Fibroblast of peridontal ligament (primary cell): ENCODE measurements around the gene CRYBG3.
"Not testable (repeated sequence)": the region's sequence is repeated elsewhere in the genome, so short reads cannot be mapped to it uniquely, and the experiment has no call there.

Experiments
- DNase-seq: peaks from one replicate; pipeline ENCODE4 v3.0.0-alpha.2; 2010; ENCODE audit errors: extremely low read depth

CRYBG3 gene

GRCh38 chr3:97821774-97822358, at the start of gene CRYBG3:
Gene CRYBG3 (plus strand): TSS chr3:97822011. CDS start chr3:97822207, 196 bp downstream.
- peak; percentile 65 for DNase-seq

- DNase-seq, result no peak
Measured at GRCh38 chr3:97772926-97773325, 48.9 kb upstream of the CRYBG3 start.

GRCh38 chr3:97778152-97778551, 43.7 kb upstream of the CRYBG3 start:
- DNase-seq, result no peak

DNA sequence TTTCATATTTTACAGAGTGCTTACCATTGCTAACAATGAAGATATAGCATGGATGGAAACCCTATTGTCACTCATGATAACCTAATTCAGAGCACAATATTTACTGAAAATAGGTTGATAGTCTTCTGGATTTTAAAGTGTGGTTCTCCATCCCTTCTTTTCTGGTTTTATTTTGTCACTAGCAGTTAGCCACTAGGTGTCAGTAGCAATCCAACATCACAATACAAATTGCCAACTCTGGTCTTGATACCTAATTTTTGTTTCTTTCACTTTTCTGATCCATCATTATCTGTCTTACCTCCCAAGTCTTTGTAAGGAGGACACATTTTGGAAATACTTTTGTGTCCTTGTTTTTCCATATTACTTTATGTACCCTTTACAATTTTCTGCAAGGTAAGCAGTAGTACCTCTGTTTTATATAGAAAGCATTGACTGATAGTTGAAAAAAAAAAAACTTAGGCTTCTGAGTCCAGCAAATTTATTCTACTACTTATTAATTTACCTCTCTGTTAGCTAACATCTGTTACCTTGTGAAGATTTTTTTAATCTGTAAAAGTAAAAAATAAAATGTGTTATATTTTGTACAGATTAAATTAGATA, 28.3 kb upstream of the CRYBG3 start:
- peak; percentile 81 for DNase-seq

DNA sequence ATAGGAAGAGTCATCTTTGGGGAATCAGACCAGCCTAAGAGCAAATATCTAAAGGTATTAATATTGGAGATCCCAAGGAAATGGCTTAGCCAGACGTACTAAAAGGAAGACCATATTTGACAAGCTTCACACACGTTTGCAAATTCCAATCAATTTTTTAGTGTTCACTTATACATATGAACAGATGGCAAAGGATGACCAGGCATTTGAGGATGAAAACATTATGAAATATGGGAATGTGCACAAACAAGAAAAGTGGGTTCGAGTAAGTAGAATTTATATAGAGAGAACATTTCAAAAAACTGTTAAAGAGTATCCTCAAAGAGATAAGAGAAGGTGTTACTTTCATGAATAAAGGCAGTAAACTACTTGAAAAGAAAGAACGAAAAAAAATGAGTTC, 25.9 kb upstream of the CRYBG3 start:
- no peak for DNase-seq

GRCh38 chr3:97804471-97804870, 17.3 kb upstream of the CRYBG3 start:
- DNase-seq, result no peak

GRCh38 chr3:97810779-97811390, 10.9 kb upstream of the CRYBG3 start:
- peak; percentile 11 for DNase-seq

DNA sequence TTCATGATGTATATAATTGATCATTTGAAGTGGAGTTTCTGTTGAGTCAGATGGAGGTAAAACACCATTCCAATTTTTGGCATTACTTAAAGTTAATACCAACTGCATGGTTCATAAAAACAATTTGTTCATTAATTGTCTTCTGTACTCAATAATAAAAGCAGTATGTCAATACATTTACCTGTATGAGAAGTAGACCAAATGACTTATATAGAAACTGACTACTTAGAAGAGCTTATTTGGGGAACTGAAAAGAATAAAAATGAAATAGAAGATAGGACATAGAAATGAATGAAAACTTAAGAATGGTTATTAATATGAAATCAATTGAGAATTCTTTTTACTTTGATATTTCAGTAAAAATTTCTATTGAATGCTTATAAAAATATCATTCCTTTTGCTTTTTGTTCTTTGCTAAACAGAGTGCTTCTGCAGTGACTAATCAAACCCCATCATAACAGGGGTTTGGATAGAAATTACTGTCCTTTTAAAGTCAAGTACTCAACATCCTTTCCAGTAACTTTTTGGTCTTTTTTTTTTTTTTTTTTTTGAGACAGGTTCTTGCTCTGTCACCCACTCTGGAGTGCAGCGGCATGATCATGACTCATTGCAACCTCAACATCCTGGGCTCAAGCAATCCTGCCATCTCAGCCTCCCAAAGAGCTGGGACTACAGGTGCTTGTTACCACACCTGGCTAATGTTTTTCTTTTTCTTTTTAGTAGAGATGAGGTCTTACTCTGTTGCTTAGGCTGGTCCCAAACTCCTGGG, 6.5 kb upstream of the CRYBG3 start:
- no peak for DNase-seq

- DNase-seq, result no peak
Measured at GRCh38 chr3:97816811-97817210, 5.0 kb upstream of the CRYBG3 start.

- DNase-seq, result no peak
Measured at GRCh38 chr3:97817965-97818364, 3.8 kb upstream of the CRYBG3 start.

DNA sequence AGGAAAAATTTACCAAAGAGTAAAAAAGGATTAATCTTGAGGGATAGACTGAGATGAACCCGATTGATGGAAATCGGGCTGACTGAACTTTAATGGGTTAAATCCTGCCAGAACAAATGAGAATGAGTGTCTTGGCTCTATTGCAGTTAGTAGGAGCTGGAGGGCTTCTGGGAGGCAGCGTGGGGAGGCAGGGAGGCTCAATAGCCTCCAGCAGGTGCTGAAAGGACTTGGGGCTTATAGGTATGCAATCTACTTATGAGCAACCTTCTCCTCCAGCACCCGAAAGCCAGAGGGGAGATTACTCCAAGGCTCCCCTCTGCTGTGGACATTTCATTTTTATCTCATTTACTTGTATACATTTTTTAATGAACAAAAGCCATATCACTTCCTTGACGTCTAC, 1.0 kb upstream of the CRYBG3 start:
- no peak for DNase-seq

- DNase-seq, result peak; percentile 64
Measured at GRCh38 chr3:97821287-97821773, 481 bp upstream of the CRYBG3 start.

DNA sequence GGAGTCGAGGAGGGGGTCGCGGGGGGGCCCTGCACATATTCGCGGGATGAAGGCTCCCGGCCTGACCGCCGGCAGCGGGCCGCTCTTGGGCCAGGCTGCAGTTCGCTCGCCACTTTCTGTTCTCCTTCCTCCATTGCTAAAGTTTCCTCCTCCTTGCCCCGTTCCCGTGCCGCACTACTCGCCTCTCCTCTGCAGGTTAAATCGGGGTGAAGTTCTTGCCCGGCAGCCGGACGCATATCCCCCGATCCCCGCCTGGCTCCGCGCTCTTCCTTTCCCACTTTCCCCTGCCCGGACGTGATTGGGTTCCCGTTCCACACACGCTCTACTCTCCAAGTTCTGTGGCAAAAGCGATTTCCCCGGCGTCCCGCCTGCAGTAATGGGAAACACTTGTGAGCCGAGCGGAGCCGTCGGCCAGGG, 556 bp downstream of the CRYBG3 start:
- DNase-seq, result peak; percentile 66

- DNase-seq, result peak; percentile 34
Measured at GRCh38 chr3:97823046-97824004, 1.5 kb downstream of the CRYBG3 start.

DNA sequence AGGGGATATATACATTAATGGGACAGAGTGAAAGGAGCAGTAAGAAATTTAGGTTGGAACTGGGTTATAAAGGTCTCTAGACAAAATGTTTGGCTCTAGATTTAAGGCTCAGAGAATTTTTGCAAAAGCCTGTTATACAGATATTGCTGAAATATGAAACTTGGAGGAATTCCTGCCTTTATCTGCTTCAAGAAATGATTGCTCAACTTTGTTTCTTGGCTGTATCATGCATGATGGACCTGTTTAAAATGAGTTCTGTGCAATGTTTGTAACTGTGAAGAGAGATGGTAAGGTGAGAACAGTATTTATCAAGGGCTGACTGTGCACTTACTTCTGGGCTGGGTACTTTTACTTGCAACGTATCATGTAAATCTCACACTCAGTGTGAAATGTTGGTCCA, 3.3 kb downstream of the CRYBG3 start:
- peak; percentile 32 for DNase-seq

- DNase-seq, result peak; percentile 28
Measured at GRCh38 chr3:97827741-97828471, 6.1 kb downstream of the CRYBG3 start.

GRCh38 chr3:97829198-97829597, 7.4 kb downstream of the CRYBG3 start:
- DNase-seq, result no peak

DNA sequence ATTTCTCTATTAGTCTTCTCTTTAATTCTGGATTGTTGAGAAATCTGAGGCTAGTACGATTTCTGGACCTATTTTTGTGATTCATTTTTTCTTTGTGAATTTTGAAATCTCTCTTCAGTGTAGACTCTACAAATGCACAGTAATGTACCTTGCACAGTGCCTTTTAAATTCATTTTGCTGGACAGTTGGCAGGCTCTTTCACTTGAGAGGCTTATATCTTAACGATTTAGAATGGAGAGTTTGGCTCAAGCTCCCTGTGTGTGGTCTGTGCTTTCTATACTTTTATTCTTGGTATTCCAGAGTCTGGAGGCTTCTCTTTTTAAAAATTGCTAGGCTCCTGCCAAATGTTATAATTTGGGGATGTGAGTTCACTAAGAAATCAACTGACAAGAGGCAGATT, 8.8 kb downstream of the CRYBG3 start:
- DNase-seq, result no peak

DNA sequence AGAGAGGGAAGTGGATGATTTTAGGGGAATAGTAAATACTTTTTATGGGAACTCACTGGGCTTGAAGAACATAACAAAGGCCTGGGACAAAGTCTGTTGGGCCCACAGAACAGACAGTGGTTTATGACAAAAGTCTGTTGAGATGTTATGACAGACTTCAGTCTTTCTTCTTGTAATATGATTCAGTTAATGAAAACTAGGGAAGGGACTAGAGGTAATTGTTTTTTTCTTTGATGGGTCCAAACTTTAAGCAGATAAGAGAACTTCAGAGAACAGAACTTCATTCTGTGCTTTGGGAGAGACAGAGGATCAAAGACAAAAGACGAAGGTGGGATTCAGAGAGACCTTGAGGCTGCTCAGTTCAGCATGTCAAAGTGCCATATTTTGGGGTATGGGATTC, 9.3 kb downstream of the CRYBG3 start:
- DNase-seq, result no peak

- DNase-seq, result not testable (repeated sequence)
Measured at GRCh38 chr3:97833184-97833583, 11.4 kb downstream of the CRYBG3 start.

GRCh38 chr3:97835761-97836160, 13.9 kb downstream of the CRYBG3 start:
- DNase-seq, result no peak
